HG02610 (cell line): ENCODE results near the gene SPRR3.

Source experiments
- ATAC-seq: cut with Tn5 transposase; IDR thresholded peaks from one replicate; pipeline ENCODE4 v1.9.1; 2021; ENCODE audit warnings: mild to moderate bottlenecking, moderate library complexity; ENCODE audit not compliant: unreplicated experiment

The SPRR3 gene

DNA sequence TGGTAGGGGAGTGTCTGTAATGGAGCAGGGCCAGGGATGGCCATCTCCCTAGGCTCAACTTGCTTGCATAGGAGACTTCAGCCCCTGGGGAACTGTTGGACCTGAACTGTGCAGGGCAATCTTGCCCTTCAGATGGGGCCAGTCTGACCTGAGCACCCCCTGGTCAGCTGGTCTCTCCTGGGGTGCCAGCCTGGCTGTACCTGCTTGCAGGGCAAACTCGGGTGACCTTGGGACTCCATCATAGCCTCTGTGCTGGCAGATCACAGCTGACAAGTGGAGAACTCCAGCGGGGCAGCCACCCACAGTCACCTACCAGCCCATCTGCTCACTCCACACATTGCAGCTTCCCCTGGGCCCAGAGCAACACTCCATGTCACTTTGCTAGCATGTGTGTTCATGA, 47.7 kb downstream of the SPRR3 start:
- no peak for ATAC-seq
